ENCODE results near the gene PRSS21.

PRSS21 gene

GRCh38 chr16:2779151-2779920 is 37.7 kb upstream of the PRSS21 start:
- no peak for DNase-seq (ENCODE audit: low read depth in 1 of 2, low spot score in 1 of 2)

GRCh38 chr16:2779978-2780898 is 36.8 kb upstream of the PRSS21 start:
- DNase-seq (ENCODE audit: low read depth in 1 of 2, low spot score in 1 of 2), result no peak

- no peak for DNase-seq (ENCODE audit: low read depth in 1 of 2, low spot score in 1 of 2)
These were observed 34.3 kb upstream of the PRSS21 start for GRCh38 chr16:2782583-2783351.

- no peak for DNase-seq (ENCODE audit: low read depth in 1 of 2, low spot score in 1 of 2)
These were observed 33.3 kb upstream of the PRSS21 start for GRCh38 chr16:2783581-2784357.

- no peak for DNase-seq (ENCODE audit: low read depth in 1 of 2, low spot score in 1 of 2)
These were observed 32.5 kb upstream of the PRSS21 start for GRCh38 chr16:2784358-2785100.

- DNase-seq (ENCODE audit: low read depth in 1 of 2, low spot score in 1 of 2), result no peak
These were observed 31.7 kb upstream of the PRSS21 start for GRCh38 chr16:2785101-2785991.

- DNase-seq (ENCODE audit: low read depth in 1 of 2, low spot score in 1 of 2), result no peak
These were observed 30.8 kb upstream of the PRSS21 start for GRCh38 chr16:2786061-2786825.

GRCh38 chr16:2786826-2787151 is 30.2 kb upstream of the PRSS21 start:
- no peak for DNase-seq (ENCODE audit: low read depth in 1 of 2, low spot score in 1 of 2)

- no peak for DNase-seq (ENCODE audit: low read depth in 1 of 2, low spot score in 1 of 2)
These were observed 29.6 kb upstream of the PRSS21 start, which contains the start of gene PRSS33 for GRCh38 chr16:2787406-2787805. Gene PRSS33, minus strand, starts transcription at chr16:2787560. Its CDS starts 1,013 bp downstream, at chr16:2786547.

GRCh38 chr16:2787961-2788360 is 29.1 kb upstream of the PRSS21 start:
- DNase-seq (ENCODE audit: low read depth in 1 of 2, low spot score in 1 of 2), result no peak

- DNase-seq (ENCODE audit: low read depth in 1 of 2, low spot score in 1 of 2), result no peak
These were observed 26.4 kb upstream of the PRSS21 start for GRCh38 chr16:2790631-2791030.

GRCh38 chr16:2791174-2791573 is 25.9 kb upstream of the PRSS21 start:
- DNase-seq (ENCODE audit: low read depth in 1 of 2, low spot score in 1 of 2), result no peak

GRCh38 chr16:2792940-2793339 is 24.1 kb upstream of the PRSS21 start:
- no peak for DNase-seq (ENCODE audit: low read depth in 1 of 2, low spot score in 1 of 2)

GRCh38 chr16:2795395-2796143 is 21.5 kb upstream of the PRSS21 start:
- no peak for DNase-seq (ENCODE audit: low read depth in 1 of 2, low spot score in 1 of 2)

- no peak for DNase-seq (ENCODE audit: low read depth in 1 of 2, low spot score in 1 of 2)
These were observed 18.3 kb upstream of the PRSS21 start for GRCh38 chr16:2798723-2799204.

GRCh38 chr16:2799205-2799858 is 17.7 kb upstream of the PRSS21 start:
- DNase-seq (ENCODE audit: low read depth in 1 of 2, low spot score in 1 of 2), result no peak

GRCh38 chr16:2799859-2800226 is 17.2 kb upstream of the PRSS21 start:
- no peak for DNase-seq (ENCODE audit: low read depth in 1 of 2, low spot score in 1 of 2)

Measured in activated CD4-positive, alpha-beta T cell treated with anti-CD3 and anti-CD28 coated beads, Interleukin-2, amount 50 U/mL, for 24 hours (primary cell).